H1 (cell line): ENCODE data around the gene PRKCD. TPM values are rescaled to one million over a fixed set of nuclear protein-coding genes. Genes with fewer than 3 reads are reported as not detected.

Experiments used
- CTCF ChIA-PET: fragments of 300-600 bp; sonication (Branson Sonifier 250); formaldehyde crosslinking; loops from one replicate; lab custom pipeline; 2021; ENCODE audit not compliant: partially characterized antibody; lab: Charles Lee
- POLR2A ChIA-PET: fragments of 300-600 bp; sonication (Branson Sonifier 250); formaldehyde crosslinking; loops from one replicate; lab custom pipeline; 2021; ENCODE audit warnings: inconsistent platforms; ENCODE audit not compliant: partially characterized antibody; lab: Charles Lee
- DNase-seq, 2 experiments: peaks; one replicate each; pipeline versions ENCODE4 v3.0.0 to v3.0.0-alpha.2; 2010 to 2022; ENCODE audit warnings: low spot score in 2 of 2, low read depth in 1 of 2, mixed read lengths in 1 of 2
- FAIRE-seq: peaks from 2 replicates; lab custom pipeline; 2011; peaks lifted over from hg19 to GRCh38; lab: Jason Lieb, UNC
- H2AFZ ChIP-seq: 2 replicates; pipeline ENCODE4 v1.8.1; 2012; ENCODE audit warnings: low read length, inconsistent platforms
- H2AK5ac ChIP-seq: 2 replicates; pipeline ENCODE4 v1.6.1; 2013; ENCODE audit warnings: low read depth, low read length
- H2BK120ac ChIP-seq: replicated peaks from 2 replicates; pipeline ENCODE3; 2013; ENCODE audit warnings: low read depth, low read length, inconsistent platforms
- H2BK12ac ChIP-seq: 2 replicates; pipeline ENCODE4 v1.6.1; 2013; ENCODE audit warnings: low read depth, low read length
- H2BK15ac ChIP-seq: 2 replicates; pipeline ENCODE4 v1.6.1; 2013; ENCODE audit warnings: low read length
- H2BK20ac ChIP-seq: 2 replicates; pipeline ENCODE4 v1.6.1; 2013; ENCODE audit warnings: low read length
- H2BK5ac ChIP-seq: 2 replicates; pipeline ENCODE4 v1.6.1; 2013; ENCODE audit warnings: low read depth, low read length
- H3K14ac ChIP-seq: 2 replicates; pipeline ENCODE4 v1.6.1; 2013; ENCODE audit warnings: inconsistent platforms; ENCODE audit not compliant: insufficient read length
- H3K18ac ChIP-seq: 2 replicates; pipeline ENCODE4 v1.6.1; 2013; ENCODE audit warnings: low read length; ENCODE audit errors: extremely low read depth
- H3K23ac ChIP-seq: 2 replicates; pipeline ENCODE4 v1.6.1; 2013; ENCODE audit warnings: inconsistent platforms; ENCODE audit not compliant: insufficient read length
- H3K23me2 ChIP-seq: 2 replicates; pipeline ENCODE4 v1.6.1; 2013; ENCODE audit warnings: low read depth, low read length
- H3K27ac ChIP-seq: 2 replicates; pipeline ENCODE4 v1.6.1; 2011; ENCODE audit warnings: low read depth, low read length, inconsistent platforms
- H3K27me3 ChIP-seq, 4 experiments: replicated peaks in 1 of 4; 1 replicate in 1 of 4; 2 replicates in 3 of 4; pipeline versions ENCODE4 v1.6.1 to v1.8.1; 2011 to 2013; ENCODE audit warnings: low read length in 3 of 4, mild to moderate bottlenecking in 3 of 4, inconsistent platforms in 2 of 4, mixed read lengths in 2 of 4, moderate library complexity in 1 of 4; ENCODE audit not compliant: control insufficient read depth in 3 of 4, insufficient read depth in 3 of 4; ENCODE audit errors: extremely low read depth in 1 of 4
- H3K36me3 ChIP-seq, 4 experiments: 2 replicates each; pipeline versions ENCODE4 v1.6.1 to v1.8.1; 2011 to 2013; ENCODE audit warnings: mild to moderate bottlenecking in 4 of 4, low read length in 3 of 4, moderate library complexity in 2 of 4, control low read depth in 1 of 4, inconsistent platforms in 1 of 4; ENCODE audit not compliant: insufficient read depth in 4 of 4, control insufficient read depth in 2 of 4
- H3K4ac ChIP-seq: replicated peaks from 2 replicates; pipeline ENCODE3; 2013; ENCODE audit warnings: low read length, low read depth, mixed read lengths, inconsistent platforms; ENCODE audit not compliant: insufficient read length
- H3K4me1 ChIP-seq, 4 experiments: replicated peaks in 1 of 4; 1 replicate in 1 of 4; 2 replicates in 3 of 4; pipeline versions ENCODE4 v1.6.1 to v1.8.1; 2011 to 2013; ENCODE audit warnings: low read length in 3 of 4, inconsistent platforms in 2 of 4, mixed read lengths in 1 of 4; ENCODE audit not compliant: insufficient read depth in 4 of 4, control insufficient read depth in 3 of 4
- H3K4me2 ChIP-seq, 2 experiments: 2 replicates each; pipeline versions ENCODE4 v1.6.1 to v1.8.1; 2011 to 2013; ENCODE audit warnings: low read depth in 2 of 2, low read length in 2 of 2, control low read depth in 1 of 2, inconsistent platforms in 1 of 2, mild to moderate bottlenecking in 1 of 2; ENCODE audit not compliant: insufficient read depth in 1 of 2
- H3K4me3 ChIP-seq, 4 experiments: fragments of 200-600, 300-600 bp in 1 of 4; sonication (generic), shearing (Covaris generic), sonication (Bioruptor Twin) in 1 of 4; 2 replicates each; pipeline versions ENCODE4 v1.5.1 to v1.8.1; 2011 to 2016; ENCODE audit warnings: low read length in 4 of 4, low read depth in 3 of 4, control low read depth in 2 of 4, inconsistent platforms in 2 of 4, mild to moderate bottlenecking in 2 of 4, mixed read lengths in 1 of 4, moderate library complexity in 1 of 4; ENCODE audit not compliant: insufficient read depth in 2 of 4; ENCODE audit errors: extremely low read depth in 1 of 4
- H3K56ac ChIP-seq: replicated peaks from 2 replicates; pipeline ENCODE3; 2013; ENCODE audit warnings: low read depth, mild to moderate bottlenecking, mixed read lengths, low read length, inconsistent platforms; ENCODE audit not compliant: insufficient read length
- H3K79me1 ChIP-seq: 2 replicates; pipeline ENCODE4 v1.6.1; 2013; ENCODE audit warnings: low read depth, low read length, control low read depth
- H3K79me2 ChIP-seq, 2 experiments: 2 replicates each; pipeline versions ENCODE4 v1.6.1 to v1.8.1; 2012 to 2013; ENCODE audit warnings: low read length in 2 of 2, mild to moderate bottlenecking in 2 of 2, inconsistent platforms in 1 of 2; ENCODE audit not compliant: insufficient read depth in 2 of 2, control insufficient read depth in 1 of 2
- H3K9ac ChIP-seq, 4 experiments: replicated peaks in 1 of 4; 1 replicate in 1 of 4; 2 replicates in 3 of 4; pipeline versions ENCODE4 v1.6.1 to v1.8.1; 2011 to 2013; ENCODE audit warnings: low read depth in 3 of 4, low read length in 3 of 4, control low read depth in 2 of 4, mild to moderate bottlenecking in 2 of 4, moderate library complexity in 2 of 4, inconsistent platforms in 1 of 4; ENCODE audit errors: extremely low read depth in 1 of 4
- H3K9me3 ChIP-seq, 2 experiments: 2 replicates each; pipeline versions ENCODE4 v1.6.1 to v1.8.1; 2012 to 2013; ENCODE audit warnings: mild to moderate bottlenecking in 2 of 2, moderate library complexity in 2 of 2, control low read depth in 1 of 2, inconsistent platforms in 1 of 2, low read depth in 1 of 2, low read length in 1 of 2, mixed read lengths in 1 of 2; ENCODE audit not compliant: insufficient read depth in 2 of 2
- H4K20me1 ChIP-seq, 2 experiments: replicated peaks in 1 of 2; 2 replicates each; pipeline versions ENCODE3 to v1.8.1; 2011 to 2013; ENCODE audit warnings: inconsistent platforms in 2 of 2, low read length in 2 of 2, mild to moderate bottlenecking in 1 of 2; ENCODE audit not compliant: insufficient read depth in 2 of 2, control insufficient read depth in 1 of 2
- H4K5ac ChIP-seq: 2 replicates; pipeline ENCODE4 v1.6.1; 2013; ENCODE audit warnings: low read length, low read depth, mixed read lengths, inconsistent platforms; ENCODE audit not compliant: insufficient read length
- H4K8ac ChIP-seq: 2 replicates; pipeline ENCODE4 v1.8.0; 2013; ENCODE audit warnings: mild to moderate bottlenecking, moderate library complexity, low read length, inconsistent platforms; ENCODE audit not compliant: insufficient read depth; ENCODE audit errors: extremely low read depth
- H4K91ac ChIP-seq: replicated peaks from 2 replicates; pipeline ENCODE3; 2013; ENCODE audit warnings: low read length, mixed read lengths, inconsistent platforms; ENCODE audit not compliant: insufficient read length
- CHD1 ChIP-seq: IDR thresholded peaks from 2 replicates; pipeline ENCODE4 v1.6.1; 2012; ENCODE audit warnings: low read depth, low read length, improper control_type of control experiment
- EP300 ChIP-seq, 2 experiments: IDR thresholded peaks; 1 replicate in 1 of 2; 2 replicates in 1 of 2; pipeline ENCODE4 v1.6.1; 2011 to 2012; ENCODE audit warnings: low read depth in 2 of 2, low read length in 2 of 2, mild to moderate bottlenecking in 2 of 2, borderline replicate concordance in 1 of 2, inconsistent platforms in 1 of 2, moderate library complexity in 1 of 2
- FOSL1 ChIP-seq: IDR thresholded peaks from 2 replicates; pipeline ENCODE4 v1.6.1; 2011; ENCODE audit warnings: mild to moderate bottlenecking, low read depth, low read length, moderate library complexity; ENCODE audit not compliant: insufficient read depth
- SUZ12 ChIP-seq: fragments of 200-600 bp; sonication (generic); IDR thresholded peaks from 2 replicates; pipeline ENCODE4 v1.6.1; 2012; ENCODE audit warnings: mild to moderate bottlenecking, inconsistent platforms, low read length, moderate library complexity, mixed read lengths
- TAF7 ChIP-seq: optimal IDR thresholded peaks from 2 replicates; pipeline ENCODE3; 2011; ENCODE audit warnings: low read depth, mild to moderate bottlenecking, inconsistent platforms, low read length, moderate library complexity, borderline replicate concordance
- WGBS, 2 experiments: shearing (Covaris generic) in 1 of 2; methylation state at CpG; one replicate each; pipeline versions ENCODE4 v1.1.6 to v1.1.7; 2013 to 2015; ENCODE audit warnings: low lambda C conversion rate in 2 of 2, mixed read lengths in 2 of 2, inconsistent platforms in 1 of 2, low coverage in 1 of 2, missing lambda C conversion rate in 1 of 2; ENCODE audit not compliant: insufficient replicate concordance in 2 of 2, insufficient coverage in 1 of 2, insufficient read length in 1 of 2; ENCODE audit errors: extremely low coverage in 1 of 2, missing lambda C conversion rate in 1 of 2; 5-methylcytosine and 5-hydroxymethylcytosine counted together
- polyA plus RNA-seq, 7 experiments: library from polyadenylated mRNA; depleted of rRNA in 3 of 7; stranded (reverse) in 5 of 7; unstranded in 2 of 7; fragments of >200 nt in 5 of 7; fragments of 200-250 nt in 2 of 7; gene quantifications; 1 replicate in 5 of 7; 2 replicates in 1 of 7; 4 replicates in 1 of 7; pipeline versions ENCODE4 v1.2.1 to v1.2.3, GENCODE V29; 2011 to 2013; ENCODE audit warnings: missing spikeins in 2 of 7, mixed read lengths in 2 of 7
- total RNA-seq: library from RNA; stranded (reverse); fragmentation: NEBNext Ultra II Directional; extraction: Animal tissue kit (Norgen Biotek cat#: 25700); gene quantifications from 2 replicates; pipeline ENCODE4 v1.2.1, GENCODE V29; 2021

PRKCD gene
- total and polyA plus RNA-seq, 2 of the 8 experiments (the other 6 are each of a cell fraction or from before 2014, with no cell fraction given), result 22.6 to 23.9 TPM

GRCh38 chr3:53223025-53223424 lies 62.0 kb downstream of the PRKCD start:
- 76% methylated on average over 7 of the region's 7 CpGs; no CpG with 5 or more reads in 1 of the 2 experiments for WGBS, 2 experiments
- no peak overlapping the region for H2AFZ ChIP-seq
- H2BK5ac ChIP-seq, result no peak overlapping the region; the same call in 1 of the 2 replicates
- no peaks in the 10 kb centered on the region for H3K9me3 ChIP-seq
- ChIA-PET CTCF (interaction anchor here (0.5 to 6.6 kb wide), 8 partner anchors 12 to 123 kb away, joined by 3 to 68 read pairs (median 4); no protein-coding TSS in a partner anchor), POLR2A (interaction anchor here (0.8 to 28.5 kb wide), 12 partner anchors 8 to 124 kb away, joined by 3 to 449 read pairs (median 4); partner anchors contain the start of genes DCP1A and TKT)
- no peak overlapping the region for H4K8ac ChIP-seq
- H3K79me1 ChIP-seq, result no peaks in the 10 kb centered on the region
- no peak overlapping the region for H2AK5ac ChIP-seq
- no peak overlapping the region for H2BK20ac ChIP-seq
- H2BK15ac ChIP-seq, result no peak overlapping the region
- peaks cover 0 to 2% (median 0%) of the 10 kb centered on the region in 4 experiments; a peak in 1 of 7 replicates for H3K4me1 ChIP-seq
- H3K27me3 ChIP-seq, result no peaks in the 10 kb centered on the region
- H3K79me2 ChIP-seq, result no peaks in the 10 kb centered on the region
- no peak overlapping the region for H3K9ac ChIP-seq
- no peak overlapping the region for H3K14ac ChIP-seq
- H2BK12ac ChIP-seq, result no peak overlapping the region
- no peak for TF ChIP-seq SUZ12
- no peak for TF ChIP-seq EP300 (IDR thresholded peaks at IDR 0.05; ENCODE audit: borderline replicate concordance in 1 of 2, low read depth in 2 of 2, low read length in 2 of 2)
- TF ChIP-seq CHD1, result no peak
- no peak for TF ChIP-seq TAF7
- TF ChIP-seq FOSL1, result no peak
- no peaks in the 10 kb centered on the region for H3K23me2 ChIP-seq
- peaks cover 32 to 49% (median 46%) of the 10 kb centered on the region in 4 experiments for H3K36me3 ChIP-seq
- H4K5ac ChIP-seq, result no peak overlapping the region
- no peak overlapping the region for H2BK120ac ChIP-seq
- no peak overlapping the region for H3K56ac ChIP-seq
- FAIRE-seq (no peak), DNase-seq (peak in 1 of 2 experiments; percentile 46)
- no peak overlapping the region for H3K4ac ChIP-seq
- no peak overlapping the region for H4K91ac ChIP-seq
- H3K23ac ChIP-seq, result no peak overlapping the region
- no peak overlapping the region for H3K18ac ChIP-seq
- H4K20me1 ChIP-seq, result peaks cover 9 to 31% of the 10 kb centered on the region in 2 experiments
- H3K27ac ChIP-seq, result no peak overlapping the region
- no peak overlapping the region for H3K4me3 ChIP-seq
- H3K4me2 ChIP-seq, result no peak overlapping the region
